Sigmoid colon (tissue), 4 donors: ENCODE results near the gene FKRP.

Experiments
- CTCF ChIP-seq, 4 experiments: fragments of 450-650 bp in 3 of 4; fragments of 200-600 bp in 1 of 4; IDR thresholded peaks; one replicate each; pipeline ENCODE4 v1.5.1; 2016 to 2019; ENCODE audit warnings: antibody characterized with exemption in 4 of 4, mild to moderate bottlenecking in 3 of 4, moderate library complexity in 2 of 4
- EP300 ChIP-seq, 4 donors: sonication (generic); formaldehyde crosslinking; IDR thresholded peaks; one replicate each; pipeline ENCODE4 v1.6.1; 2017; ENCODE audit warnings: antibody characterized with exemption in 4 of 4
- POLR2A ChIP-seq, 2 donors: fragments of 450-650 bp; IDR thresholded peaks; one replicate each; pipeline ENCODE4 v1.6.1; 2016; ENCODE audit warnings: antibody characterized with exemption in 2 of 2, mild to moderate bottlenecking in 2 of 2, moderate library complexity in 2 of 2
- POLR2AphosphoS5 ChIP-seq, 4 donors: sonication (generic); formaldehyde crosslinking; IDR thresholded peaks; one replicate each; pipeline ENCODE4 v1.6.1; 2017; ENCODE audit warnings: antibody characterized with exemption in 4 of 4

- no peak for TF ChIP-seq POLR2A (IDR thresholded peaks at IDR 0.05)
- TF ChIP-seq POLR2AphosphoS5 (IDR thresholded peaks at IDR 0.05) = no peak
- TF ChIP-seq CTCF (IDR thresholded peaks at IDR 0.05) = no peak
- no peak for TF ChIP-seq EP300 (IDR thresholded peaks at IDR 0.05)
Measured at GRCh38 chr19:46719629-46720502, 26.0 kb upstream of the FKRP start.
